Esophagus muscularis mucosa (tissue), 4 donors: ENCODE data around the gene GAREM2. TPM values are rescaled to one million over a fixed set of nuclear protein-coding genes. Genes with fewer than 3 reads are reported as not detected.

Source experiments
- DNase-seq: peaks from one replicate; pipeline ENCODE4 v3.0.0-alpha.2; 2017; ENCODE audit errors: extremely low spot score
- H3K27ac ChIP-seq, 4 donors: fragments of 200-600 bp; sonication (generic); replicated peaks in 1 of 4; 1 replicate in 3 of 4; 2 replicates in 1 of 4; pipeline ENCODE4 v1.5.1; 2016 to 2019; ENCODE audit warnings: mild to moderate bottlenecking in 1 of 4
- H3K27me3 ChIP-seq, 4 donors: fragments of 200-600 bp; sonication (generic); one replicate each; pipeline versions ENCODE4 v1.5.1 to v1.6.0; 2016 to 2019
- H3K36me3 ChIP-seq, 4 donors: fragments of 200-600 bp; sonication (generic); one replicate each; pipeline ENCODE4 v1.5.1; 2016 to 2019
- H3K4me1 ChIP-seq, 4 donors: fragments of 200-600 bp; sonication (generic); one replicate each; pipeline ENCODE4 v1.5.1; 2016 to 2019
- H3K4me3 ChIP-seq, 4 donors: fragments of 200-600 bp; sonication (generic); 1 replicate in 2 of 4; 2 replicates in 2 of 4; pipeline ENCODE4 v1.5.1; 2016 to 2019; ENCODE audit warnings: mild to moderate bottlenecking in 4 of 4, moderate library complexity in 1 of 4
- H3K9me3 ChIP-seq, 4 donors: fragments of 200-600 bp; sonication (generic); 1 replicate in 3 of 4; 2 replicates in 1 of 4; pipeline ENCODE4 v1.5.1; 2016 to 2019
- EP300 ChIP-seq: sonication (generic); formaldehyde crosslinking; IDR thresholded peaks from one replicate; pipeline ENCODE4 v1.6.1; 2017; ENCODE audit warnings: antibody characterized with exemption
- POLR2A ChIP-seq: fragments of 450-650 bp; IDR thresholded peaks from one replicate; pipeline ENCODE4 v1.6.1; 2017; ENCODE audit warnings: antibody characterized with exemption, moderate library complexity, mild to moderate bottlenecking, low read depth
- POLR2AphosphoS5 ChIP-seq, 2 donors: sonication (generic); formaldehyde crosslinking; IDR thresholded peaks; one replicate each; pipeline ENCODE4 v1.6.1; 2017; ENCODE audit warnings: antibody characterized with exemption in 2 of 2
- WGBS: methylation state at CpG from one replicate; pipeline ENCODE4 v1.1.5; 2018; 5-methylcytosine and 5-hydroxymethylcytosine counted together
- intact Hi-C: fragments of 100-400 bp; cut with DNase I; formaldehyde crosslinking; loops from one replicate; pipeline ENCODE4 v1.15.1; 2023
- total RNA-seq, 4 donors: library from RNA; depleted of rRNA; stranded (reverse); fragments of >200 nt; gene quantifications; one replicate each; pipeline versions ENCODE4 v1.1.0 to v1.2.1, GENCODE V29; 2016
- TF ChIP-seq, protein P1 (sequence below), 3 experiments: fragments of 200-600 bp in 2 of 3; fragments of 450-650 bp in 1 of 3; sonication (generic) in 2 of 3; IDR thresholded peaks; one replicate each; pipeline ENCODE4 v1.5.1; 2017 to 2019; ENCODE audit warnings: antibody characterized with exemption in 3 of 3, mild to moderate bottlenecking in 2 of 3, moderate library complexity in 1 of 3

Gene GAREM2
- total RNA-seq, 4 donors from 2014 or later, result 2.5 to 5.5 (median 3.6) TPM

DNA sequence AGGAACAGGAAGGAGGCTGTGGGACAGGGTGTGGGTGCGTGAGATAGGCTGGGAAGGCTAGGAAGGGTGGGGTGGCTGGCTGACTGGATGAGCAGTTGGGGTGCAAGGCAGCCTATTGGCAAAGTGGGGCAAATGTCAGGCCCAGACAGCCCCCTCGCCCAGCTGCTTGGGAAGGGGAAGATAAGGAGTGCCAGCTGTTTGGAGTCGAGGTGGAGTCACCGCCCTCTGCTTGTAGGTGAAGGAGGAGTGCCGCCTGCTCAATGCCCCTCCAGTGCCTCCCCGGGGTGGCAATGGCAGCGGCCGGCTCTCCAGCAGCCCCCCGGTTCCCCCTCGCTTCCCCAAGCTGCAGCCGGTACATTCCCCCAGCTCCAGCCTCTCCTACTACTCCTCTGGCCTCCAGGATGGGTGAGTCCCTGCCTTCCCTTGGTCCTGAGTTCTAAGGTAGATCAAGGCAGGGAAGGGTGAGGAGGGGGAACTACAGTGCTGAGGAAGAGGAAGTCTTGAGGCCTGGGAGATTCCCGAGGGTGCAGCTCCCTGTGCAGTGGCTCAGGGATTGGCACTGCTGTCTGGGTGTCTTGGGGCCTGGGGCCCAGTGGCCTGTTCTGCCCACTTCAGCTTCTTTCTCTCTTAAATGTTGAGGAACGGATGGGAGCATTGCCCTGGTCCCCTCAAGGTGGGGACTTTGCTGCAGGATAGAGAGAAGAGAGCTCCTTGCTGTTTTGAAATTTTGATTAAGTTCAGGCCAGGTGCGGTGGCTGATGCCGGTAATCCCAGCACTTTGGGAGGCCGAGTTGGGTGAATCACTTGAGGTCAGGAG lies 13.3 kb downstream of the GAREM2 start:
- H3K27ac ChIP-seq, result peak overlapping the region in 2 of 4 donors; percentile 79 to 82
- H3K27me3 ChIP-seq, result no peaks in the 10 kb centered on the region
- H3K9me3 ChIP-seq, result no peaks in the 10 kb centered on the region
- H3K4me3 ChIP-seq, result peak overlapping the region in 3 of 4 donors; percentile 71 to 77 (median 72)
- intact Hi-C loops, result no loop called here
- H3K4me1 ChIP-seq, result peaks cover 0 to 35% (median 22%) of the 10 kb centered on the region in 4 donors
- DNase-seq, result no peak
- 92% methylated on average over 12 of the region's 16 CpGs for WGBS
- TF ChIP-seq POLR2A, result no peak
- no peak for TF ChIP-seq POLR2AphosphoS5 (IDR thresholded peaks at IDR 0.05)
- TF ChIP-seq, protein P1, sequence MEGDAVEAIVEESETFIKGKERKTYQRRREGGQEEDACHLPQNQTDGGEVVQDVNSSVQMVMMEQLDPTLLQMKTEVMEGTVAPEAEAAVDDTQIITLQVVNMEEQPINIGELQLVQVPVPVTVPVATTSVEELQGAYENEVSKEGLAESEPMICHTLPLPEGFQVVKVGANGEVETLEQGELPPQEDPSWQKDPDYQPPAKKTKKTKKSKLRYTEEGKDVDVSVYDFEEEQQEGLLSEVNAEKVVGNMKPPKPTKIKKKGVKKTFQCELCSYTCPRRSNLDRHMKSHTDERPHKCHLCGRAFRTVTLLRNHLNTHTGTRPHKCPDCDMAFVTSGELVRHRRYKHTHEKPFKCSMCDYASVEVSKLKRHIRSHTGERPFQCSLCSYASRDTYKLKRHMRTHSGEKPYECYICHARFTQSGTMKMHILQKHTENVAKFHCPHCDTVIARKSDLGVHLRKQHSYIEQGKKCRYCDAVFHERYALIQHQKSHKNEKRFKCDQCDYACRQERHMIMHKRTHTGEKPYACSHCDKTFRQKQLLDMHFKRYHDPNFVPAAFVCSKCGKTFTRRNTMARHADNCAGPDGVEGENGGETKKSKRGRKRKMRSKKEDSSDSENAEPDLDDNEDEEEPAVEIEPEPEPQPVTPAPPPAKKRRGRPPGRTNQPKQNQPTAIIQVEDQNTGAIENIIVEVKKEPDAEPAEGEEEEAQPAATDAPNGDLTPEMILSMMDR (IDR thresholded peaks at IDR 0.05), result no peak
- no peak for TF ChIP-seq EP300
- H3K36me3 ChIP-seq, result peaks cover 5 to 21% (median 16%) of the 10 kb centered on the region in 4 donors

DNA sequence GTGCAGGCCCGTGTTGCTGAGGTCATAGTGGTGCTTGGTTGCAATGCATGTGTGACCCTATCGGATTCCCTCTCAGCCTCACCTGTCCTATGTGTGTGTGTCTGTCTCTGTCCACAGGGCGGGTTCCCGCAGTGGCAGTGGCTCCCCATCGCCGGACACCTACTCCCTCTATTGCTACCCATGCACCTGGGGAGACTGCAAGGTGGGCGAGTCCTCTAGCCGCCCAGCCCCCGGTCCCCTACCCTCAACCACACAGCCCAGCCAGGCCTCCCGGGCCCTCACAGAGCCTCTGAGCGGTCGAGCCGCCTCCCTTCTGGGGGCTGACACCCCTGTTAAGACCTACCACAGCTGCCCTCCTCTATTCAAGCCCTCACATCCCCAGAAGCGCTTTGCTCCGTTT lies 14.2 kb downstream of the GAREM2 start:
- Histone ChIP-seq H3K4me3 (no peak overlapping the region), H3K27me3 (no peaks in the 10 kb centered on the region), H3K4me1 (peaks cover 0 to 35% (median 22%) of the 10 kb centered on the region in 4 donors), H3K36me3 (peaks cover 7 to 31% (median 25%) of the 10 kb centered on the region in 4 donors), H3K9me3 (no peaks in the 10 kb centered on the region), H3K27ac (no peak overlapping the region)
- TF ChIP-seq POLR2A (no peak), POLR2AphosphoS5 (IDR thresholded peaks at IDR 0.05) (no peak), EP300 (no peak)
- TF ChIP-seq, protein P1 (IDR thresholded peaks at IDR 0.05), result no peak
- 95% methylated on average over 15 of the region's 15 CpGs for WGBS
- DNase-seq, result no peak
- intact Hi-C loops, result no loop called here

DNA sequence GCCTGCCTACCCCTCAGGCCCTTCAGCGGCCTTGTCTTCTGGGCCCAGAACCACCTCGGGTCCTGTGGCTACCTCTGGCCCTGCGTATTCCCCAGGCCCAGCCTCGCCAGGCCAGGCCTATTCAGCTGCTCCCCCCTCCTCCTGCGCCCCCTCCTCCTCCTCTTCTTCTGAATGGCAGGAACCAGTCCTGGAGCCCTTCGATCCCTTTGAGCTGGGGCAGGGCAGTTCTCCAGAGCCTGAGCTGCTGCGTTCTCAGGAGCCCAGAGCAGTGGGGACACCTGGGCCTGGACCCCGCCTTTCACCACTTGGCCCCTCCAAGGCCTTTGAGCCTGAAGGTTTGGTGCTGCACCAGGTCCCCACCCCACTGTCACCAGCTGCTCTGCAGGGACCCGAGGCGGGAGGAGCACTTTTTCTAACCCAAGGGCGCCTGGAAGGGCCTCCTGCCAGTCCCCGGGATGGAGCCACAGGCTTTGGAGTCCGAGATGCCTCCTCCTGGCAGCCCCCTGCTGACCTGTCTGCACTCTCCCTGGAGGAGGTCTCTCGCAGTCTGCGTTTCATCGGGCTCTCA lies 14.7 kb downstream of the GAREM2 start:
- Histone ChIP-seq H3K4me1 (peaks cover 0 to 35% (median 22%) of the 10 kb centered on the region in 4 donors), H3K36me3 (peaks cover 12 to 36% (median 31%) of the 10 kb centered on the region in 4 donors), H3K9me3 (no peaks in the 10 kb centered on the region), H3K4me3 (no peak overlapping the region), H3K27ac (no peak overlapping the region), H3K27me3 (no peaks in the 10 kb centered on the region)
- TF ChIP-seq POLR2A (no peak), POLR2AphosphoS5 (IDR thresholded peaks at IDR 0.05) (no peak), EP300 (no peak)
- TF ChIP-seq, protein P1 (IDR thresholded peaks at IDR 0.05), result no peak
- intact Hi-C loops, result no loop called here
- DNase-seq, result no peak
- 99% methylated on average over 8 of the region's 16 CpGs for WGBS

DNA sequence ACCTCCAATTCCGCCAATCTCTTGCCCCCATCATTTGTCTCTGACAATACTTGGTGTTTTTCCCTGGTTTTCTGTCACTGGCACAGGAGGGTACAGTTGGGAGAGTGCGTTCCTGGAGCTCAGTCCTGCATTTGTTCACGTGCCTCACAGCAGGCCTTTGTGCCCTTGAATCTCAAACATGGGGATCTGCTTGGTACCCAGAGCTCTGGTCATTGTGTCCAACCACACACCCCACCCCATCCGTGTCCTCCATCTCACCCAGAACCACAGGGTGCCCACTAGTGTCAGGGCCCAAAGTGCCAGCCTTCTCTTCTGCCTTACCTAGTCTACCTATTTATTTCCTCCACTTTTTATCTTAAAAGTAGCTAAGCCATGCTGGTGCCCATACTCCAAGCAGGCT lies 16.2 kb downstream of the GAREM2 start:
- Histone ChIP-seq H3K9me3 (no peaks in the 10 kb centered on the region), H3K27me3 (no peaks in the 10 kb centered on the region), H3K36me3 (peaks cover 27 to 51% (median 46%) of the 10 kb centered on the region in 4 donors), H3K27ac (peak overlapping the region in 1 of 4 donors; percentile 47), H3K4me3 (no peak overlapping the region), H3K4me1 (peaks cover 0 to 31% (median 19%) of the 10 kb centered on the region in 4 donors)
- TF ChIP-seq POLR2A, result no peak
- TF ChIP-seq, protein P1 (IDR thresholded peaks at IDR 0.05), result no peak
- 91% methylated on average over 4 of the region's 4 CpGs for WGBS
- intact Hi-C loops, result no loop called here
- no peak for DNase-seq
